ENCODE data around the gene UBE2I.

Gene UBE2I

GRCh38 chr16:1351582-1352362 lies 42.3 kb downstream of the UBE2I start, which contains the start of the genes GNPTG and TSR3 (continued):
- TF ChIP-seq ZNF610 (tag by site-specific recombination; IDR thresholded peaks at IDR 0.05; ENCODE audit: borderline replicate concordance) (no peak), ZNF16 (tag by site-specific recombination; IDR thresholded peaks at IDR 0.05; ENCODE audit: low read depth) (no peak), ZNF76 (tag by site-specific recombination; IDR thresholded peaks at IDR 0.05; ENCODE audit: borderline replicate concordance, low read depth) (peak; percentile 89), TSHZ1 (tag by site-specific recombination; IDR thresholded peaks at IDR 0.05; ENCODE audit: borderline replicate concordance) (no peak), KLF7 (tag by site-specific recombination; IDR thresholded peaks at IDR 0.05; ENCODE audit: borderline replicate concordance) (no peak), ZNF184 (tag by site-specific recombination; IDR thresholded peaks at IDR 0.05) (no peak), ZNF518A (tag by site-specific recombination; conservative IDR thresholded peaks at IDR 0.05; ENCODE audit: low read depth) (no peak), ZNF211 (tag by site-specific recombination; IDR thresholded peaks at IDR 0.05; ENCODE audit: low read depth) (no peak), ZNF239 (tag by site-specific recombination; IDR thresholded peaks at IDR 0.05) (no peak), ZNF350 (tag by site-specific recombination; IDR thresholded peaks at IDR 0.05) (no peak), SP2 (tag by site-specific recombination; IDR thresholded peaks at IDR 0.05) (peak; percentile 51), ZNF114 (tag by site-specific recombination; IDR thresholded peaks at IDR 0.05) (no peak), ZNF624 (tag by site-specific recombination; IDR thresholded peaks at IDR 0.05) (no peak), ZNF600 (tag by site-specific recombination; IDR thresholded peaks at IDR 0.05) (no peak), ZNF626 (tag by site-specific recombination; IDR thresholded peaks at IDR 0.05) (no peak), ZNF292 (tag by site-specific recombination; IDR thresholded peaks at IDR 0.05; ENCODE audit: borderline replicate concordance, low read depth) (no peak), KLF16 (tag by site-specific recombination; IDR thresholded peaks at IDR 0.05) (no peak), ZNF19 (tag by site-specific recombination; IDR thresholded peaks at IDR 0.05; ENCODE audit: low read depth) (no peak), ZFP37 (tag by site-specific recombination; IDR thresholded peaks at IDR 0.05) (no peak), ZNF391 (tag by site-specific recombination; IDR thresholded peaks at IDR 0.05; ENCODE audit: borderline replicate concordance, low read depth) (no peak), ZNF335 (tag by site-specific recombination; conservative IDR thresholded peaks at IDR 0.05) (0 out of 2 replicates have a peak, but pooled peaks have one; percentile 8)
- TF ChIP-seq, protein P1, sequence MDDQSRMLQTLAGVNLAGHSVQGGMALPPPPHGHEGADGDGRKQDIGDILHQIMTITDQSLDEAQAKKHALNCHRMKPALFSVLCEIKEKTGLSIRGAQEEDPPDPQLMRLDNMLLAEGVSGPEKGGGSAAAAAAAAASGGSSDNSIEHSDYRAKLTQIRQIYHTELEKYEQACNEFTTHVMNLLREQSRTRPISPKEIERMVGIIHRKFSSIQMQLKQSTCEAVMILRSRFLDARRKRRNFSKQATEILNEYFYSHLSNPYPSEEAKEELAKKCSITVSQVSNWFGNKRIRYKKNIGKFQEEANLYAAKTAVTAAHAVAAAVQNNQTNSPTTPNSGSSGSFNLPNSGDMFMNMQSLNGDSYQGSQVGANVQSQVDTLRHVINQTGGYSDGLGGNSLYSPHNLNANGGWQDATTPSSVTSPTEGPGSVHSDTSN (CRISPR knock-in tag; IDR thresholded peaks at IDR 0.05), result peak; percentile 94
- TF ChIP-seq, protein P2, sequence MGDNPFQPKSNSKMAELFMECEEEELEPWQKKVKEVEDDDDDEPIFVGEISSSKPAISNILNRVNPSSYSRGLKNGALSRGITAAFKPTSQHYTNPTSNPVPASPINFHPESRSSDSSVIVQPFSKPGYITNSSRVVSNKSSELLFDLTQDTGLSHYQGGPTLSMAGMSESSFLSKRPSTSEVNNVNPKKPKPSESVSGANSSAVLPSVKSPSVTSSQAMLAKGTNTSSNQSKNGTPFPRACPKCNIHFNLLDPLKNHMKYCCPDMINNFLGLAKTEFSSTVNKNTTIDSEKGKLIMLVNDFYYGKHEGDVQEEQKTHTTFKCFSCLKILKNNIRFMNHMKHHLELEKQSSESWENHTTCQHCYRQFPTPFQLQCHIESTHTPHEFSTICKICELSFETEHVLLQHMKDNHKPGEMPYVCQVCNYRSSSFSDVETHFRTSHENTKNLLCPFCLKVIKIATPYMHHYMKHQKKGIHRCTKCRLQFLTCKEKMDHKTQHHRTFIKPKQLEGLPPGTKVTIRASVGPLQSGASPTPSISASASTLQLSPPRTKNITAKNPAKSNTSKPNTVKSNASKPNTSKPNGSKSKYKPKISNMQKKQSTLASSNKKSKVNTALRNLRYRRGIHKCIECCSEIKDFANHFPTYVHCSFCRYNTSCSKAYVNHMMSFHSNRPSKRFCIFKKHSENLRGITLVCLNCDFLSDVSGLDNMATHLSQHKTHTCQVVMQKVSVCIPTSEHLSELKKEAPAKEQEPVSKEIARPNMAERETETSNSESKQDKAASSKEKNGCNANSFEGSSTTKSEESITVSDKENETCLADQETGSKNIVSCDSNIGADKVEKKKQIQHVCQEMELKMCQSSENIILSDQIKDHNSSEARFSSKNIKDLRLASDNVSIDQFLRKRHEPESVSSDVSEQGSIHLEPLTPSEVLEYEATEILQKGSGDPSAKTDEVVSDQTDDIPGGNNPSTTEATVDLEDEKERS (tag by site-specific recombination; IDR thresholded peaks at IDR 0.05), result no peak

Data from HEK293 (cell line).